ENCODE results near the gene PRM1. TPM values are rescaled to one million over a fixed set of nuclear protein-coding genes. Genes with fewer than 3 reads are reported as not detected.

Gene PRM1
- total and polyA plus RNA-seq, 2 of the 13 experiments (the other 11 are each of a cell fraction or from before 2014, with no cell fraction given) = not detected

GRCh38 chr16:11297492-11298142 lies 16.5 kb upstream of the PRM1 start (continued):
- TF ChIP-seq CREBL2 (CRISPR knock-in tag; IDR thresholded peaks at IDR 0.05; ENCODE audit: borderline replicate concordance) (no peak), ZMYM3 (CRISPR knock-in tag; IDR thresholded peaks at IDR 0.05) (peak; percentile 92), DZIP1 (CRISPR knock-in tag; IDR thresholded peaks at IDR 0.05) (no peak), CHD4 (IDR thresholded peaks at IDR 0.05; ENCODE audit: borderline replicate concordance, low read length) (no peak), SRY (CRISPR knock-in tag; IDR thresholded peaks at IDR 0.05) (no peak; the same call in 1 of the 2 replicates), ZFP91 (CRISPR knock-in tag; IDR thresholded peaks at IDR 0.05; ENCODE audit: borderline replicate concordance) (peak; percentile 86), NFAT5 (CRISPR knock-in tag; IDR thresholded peaks at IDR 0.05) (peak; percentile 49; the same call in 1 of the 2 replicates), PITX1 (CRISPR knock-in tag; IDR thresholded peaks at IDR 0.05) (peak; percentile 75), ZGPAT (CRISPR knock-in tag; IDR thresholded peaks at IDR 0.05) (no peak; the same call in 1 of the 2 replicates), ZHX1 (CRISPR knock-in tag; IDR thresholded peaks at IDR 0.05; ENCODE audit: low read depth) (peak; percentile 69; the same call in 1 of the 2 replicates), SRF (IDR thresholded peaks at IDR 0.05; ENCODE audit: low read depth, low read length) (no peak), CAMTA2 (CRISPR knock-in tag; IDR thresholded peaks at IDR 0.05; ENCODE audit: borderline replicate concordance) (no peak), SNRNP70 (IDR thresholded peaks at IDR 0.05; ENCODE audit: low read depth, low read length) (no peak), ZNF317 (CRISPR knock-in tag; IDR thresholded peaks at IDR 0.05) (no peak; the same call in 1 of the 2 replicates)
